Glomerular endothelial cell (primary cell): Measurements from ENCODE around the gene BMERB1. TPM values are rescaled to one million over a fixed set of nuclear protein-coding genes. Genes with fewer than 3 reads are reported as not detected.

Source experiments
- total RNA-seq: library from RNA; depleted of rRNA; stranded (reverse); fragments of >200 nt; gene quantifications from 2 replicates; pipeline ENCODE4 v1.2.3, GENCODE V29; 2015

BMERB1 gene
- total RNA-seq, 1 donor from 2014 or later = 48.1 TPM

Other genes starting within 250 kb of the BMERB1 start
- 4.8 and 10.2 TPM in 2 replicates for gene NPIPA5, start 56.3 kb upstream of the BMERB1 start, total RNA-seq
- gene MPV17L, start 38.8 kb upstream of the BMERB1 start, total RNA-seq = 0.53 and 2.6 TPM in 2 replicates
- gene MARF1, start 208.6 kb downstream of the BMERB1 start, total RNA-seq = 19.1 and 25.4 TPM in 2 replicates
- gene NDE1, start 215.7 kb downstream of the BMERB1 start, total RNA-seq = 44.1 and 50.6 TPM in 2 replicates